Gastroesophageal sphincter (tissue), 3 donors: ENCODE measurements around the gene HADHB.

Source experiments
- POLR2A ChIP-seq, 2 donors: fragments of 450-650 bp; IDR thresholded peaks; one replicate each; pipeline ENCODE4 v1.6.1; 2017; ENCODE audit warnings: antibody characterized with exemption in 2 of 2, mild to moderate bottlenecking in 2 of 2, moderate library complexity in 1 of 2
- TF ChIP-seq, protein P1 (sequence below), 4 experiments: fragments of 200-600 bp in 2 of 4; fragments of 450-650 bp in 2 of 4; sonication (generic) in 1 of 4; IDR thresholded peaks; one replicate each; pipeline ENCODE4 v1.5.1; 2017 to 2019; ENCODE audit warnings: antibody characterized with exemption in 4 of 4, mild to moderate bottlenecking in 2 of 4, moderate library complexity in 2 of 4

DNA sequence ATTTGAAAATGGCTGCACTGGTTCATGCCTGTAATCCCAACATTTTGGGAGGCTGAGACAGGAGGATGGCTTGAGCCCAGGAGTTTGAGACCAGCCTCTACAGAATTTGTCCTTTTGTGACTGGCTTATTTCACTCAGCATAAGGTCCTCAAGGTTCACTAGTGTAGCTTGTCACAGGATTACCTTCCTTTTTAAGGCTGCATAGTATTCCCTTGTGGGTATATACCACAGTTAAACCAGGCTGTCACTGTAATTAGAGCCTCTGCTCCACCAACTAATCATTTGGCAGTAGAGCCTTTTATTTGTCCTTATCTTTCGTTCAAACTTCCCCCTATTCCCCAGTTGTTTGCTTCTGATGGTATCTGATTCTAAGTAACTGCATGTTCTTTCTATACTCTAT lies 50.8 kb downstream of the HADHB start:
- TF ChIP-seq, protein P1, sequence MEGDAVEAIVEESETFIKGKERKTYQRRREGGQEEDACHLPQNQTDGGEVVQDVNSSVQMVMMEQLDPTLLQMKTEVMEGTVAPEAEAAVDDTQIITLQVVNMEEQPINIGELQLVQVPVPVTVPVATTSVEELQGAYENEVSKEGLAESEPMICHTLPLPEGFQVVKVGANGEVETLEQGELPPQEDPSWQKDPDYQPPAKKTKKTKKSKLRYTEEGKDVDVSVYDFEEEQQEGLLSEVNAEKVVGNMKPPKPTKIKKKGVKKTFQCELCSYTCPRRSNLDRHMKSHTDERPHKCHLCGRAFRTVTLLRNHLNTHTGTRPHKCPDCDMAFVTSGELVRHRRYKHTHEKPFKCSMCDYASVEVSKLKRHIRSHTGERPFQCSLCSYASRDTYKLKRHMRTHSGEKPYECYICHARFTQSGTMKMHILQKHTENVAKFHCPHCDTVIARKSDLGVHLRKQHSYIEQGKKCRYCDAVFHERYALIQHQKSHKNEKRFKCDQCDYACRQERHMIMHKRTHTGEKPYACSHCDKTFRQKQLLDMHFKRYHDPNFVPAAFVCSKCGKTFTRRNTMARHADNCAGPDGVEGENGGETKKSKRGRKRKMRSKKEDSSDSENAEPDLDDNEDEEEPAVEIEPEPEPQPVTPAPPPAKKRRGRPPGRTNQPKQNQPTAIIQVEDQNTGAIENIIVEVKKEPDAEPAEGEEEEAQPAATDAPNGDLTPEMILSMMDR (IDR thresholded peaks at IDR 0.05), result no peak
- no peak for TF ChIP-seq POLR2A (IDR thresholded peaks at IDR 0.05)
